Measurements from ENCODE around the gene GCNA.
"Not testable (repeated sequence)": the region's sequence is repeated elsewhere in the genome, so short reads cannot be mapped to it uniquely, and the experiment has no call there.

GRCh38 chrX:71559773-71560172 is 18.5 kb upstream of the GCNA start:
- not testable (repeated sequence) for TF ChIP-seq CTCF (IDR thresholded peaks at IDR 0.05); TEAD1 (CRISPR knock-in tag; IDR thresholded peaks at IDR 0.05); ZNF219 (CRISPR knock-in tag; IDR thresholded peaks at IDR 0.05; ENCODE audit: borderline replicate concordance)

Measured in WTC11 (cell line).